Caco-2 (cell line): ENCODE data around the gene C16orf87. TPM values are rescaled to one million over a fixed set of nuclear protein-coding genes. Genes with fewer than 3 reads are reported as not detected.

ENCODE experiments used
- BruUV-seq: library from RNA; stranded (reverse); fragments of 400-500 nt; replicated peaks from 2 replicates; lab custom pipeline; 2021; lab: Mats Ljungman, UMichigan
- CTCF ChIA-PET: fragments of 300-600 bp; sonication (Branson Sonifier 250); formaldehyde crosslinking; loops from one replicate; lab custom pipeline; 2022; ENCODE audit warnings: antibody characterized with exemption; lab: Charles Lee
- POLR2A ChIA-PET: fragments of 300-600 bp; sonication (Branson Sonifier 250); formaldehyde crosslinking; loops from one replicate; lab custom pipeline; 2022; ENCODE audit warnings: antibody characterized with exemption; lab: Charles Lee
- DNase-seq, 2 experiments: peaks; one replicate each; pipeline versions ENCODE4 v3.0.0 to v3.0.0-alpha.2; 2020 to 2022
- H3K27me3 ChIP-seq: replicated peaks from 2 replicates; pipeline ENCODE4 v1.6.0; 2011; ENCODE audit warnings: low read length; ENCODE audit not compliant: control insufficient read depth, insufficient read depth
- H3K36me3 ChIP-seq: 2 replicates; pipeline ENCODE4 v1.5.1; 2011; ENCODE audit warnings: low read length; ENCODE audit not compliant: control insufficient read depth, insufficient read depth
- H3K4me1 ChIP-seq: fragments of 250-450 bp; sonication (Bioruptor Pico); 2 replicates; pipeline ENCODE4 v1.5.1; 2020; ENCODE audit warnings: mild to moderate bottlenecking
- H3K4me3 ChIP-seq: 2 replicates; pipeline ENCODE4 v1.5.1; 2011; ENCODE audit warnings: low read depth, mild to moderate bottlenecking, control low read depth, low read length
- H3K9me3 ChIP-seq: fragments of 250-450 bp; sonication (Bioruptor Pico); 2 replicates; pipeline ENCODE4 v1.5.1; 2020; ENCODE audit warnings: mild to moderate bottlenecking, moderate library complexity
- H3K27ac Mint-ChIP-seq: one replicate; pipeline ENCODE4 v1.8.0; 2022; ENCODE audit warnings: mixed read lengths; ENCODE audit not compliant: unreplicated experiment
- H3K27me3 Mint-ChIP-seq: one replicate; pipeline ENCODE4 v1.8.0; 2022; ENCODE audit warnings: mixed read lengths; ENCODE audit not compliant: insufficient read depth, unreplicated experiment
- H3K36me3 Mint-ChIP-seq: one replicate; pipeline ENCODE4 v1.8.0; 2022; ENCODE audit warnings: mild to moderate bottlenecking, mixed read lengths; ENCODE audit not compliant: insufficient read depth, unreplicated experiment
- H3K4me1 Mint-ChIP-seq: one replicate; pipeline ENCODE4 v1.8.0; 2022; ENCODE audit warnings: low read depth, mixed read lengths; ENCODE audit not compliant: unreplicated experiment
- H3K4me3 Mint-ChIP-seq: one replicate; pipeline ENCODE4 v1.8.0; 2022; ENCODE audit warnings: mild to moderate bottlenecking, moderate library complexity, mixed read lengths; ENCODE audit not compliant: unreplicated experiment
- H3K9me3 Mint-ChIP-seq: one replicate; pipeline ENCODE4 v1.8.0; 2022; ENCODE audit warnings: mixed read lengths; ENCODE audit not compliant: unreplicated experiment
- CTCF ChIP-seq, 2 experiments: fragments of 200-600 bp in 1 of 2; IDR thresholded peaks; 1 replicate in 1 of 2; 2 replicates in 1 of 2; pipeline versions ENCODE4 v1.5.1 to v1.8.0; 2011 to 2022; ENCODE audit warnings: antibody characterized with exemption in 1 of 2, control low read depth in 1 of 2, inconsistent platforms in 1 of 2, low read depth in 1 of 2, low read length in 1 of 2, mild to moderate bottlenecking in 1 of 2, moderate library complexity in 1 of 2; ENCODE audit not compliant: insufficient read depth in 1 of 2, severe bottlenecking in 1 of 2, unreplicated experiment in 1 of 2
- intact Hi-C: fragments of 100-400 bp; cut with micrococcal nuclease; formaldehyde crosslinking; loops from one replicate; pipeline ENCODE4 v1.10.0; 2022; ENCODE audit not compliant: unreplicated experiment
- total RNA-seq: library from RNA; stranded (reverse); gene quantifications from 2 replicates; pipeline ENCODE4 v1.2.3, GENCODE V29; 2022

The C16orf87 gene
- total RNA-seq, 1 experiment from 2014 or later: 12.1 TPM

GRCh38 chr16:46836534-46837530, 5.9 kb upstream of the C16orf87 start:
- Mint-ChIP-seq H3K9me3 (no peaks in the 10 kb centered on the region), H3K4me3 (no peak overlapping the region), H3K4me1 (no peaks in the 10 kb centered on the region), H3K27me3 (no peaks in the 10 kb centered on the region), H3K27ac (no peak overlapping the region), H3K36me3 (no peaks in the 10 kb centered on the region)
- no peak overlapping the region for H3K4me3 ChIP-seq
- no TSS peak for BruUV-seq
- TF ChIP-seq CTCF (IDR thresholded peaks at IDR 0.05; ENCODE audit: insufficient read depth in 1 of 2, low read depth in 1 of 2, low read length in 1 of 2, severe bottlenecking in 1 of 2, unreplicated experiment in 1 of 2): no peak
- intact Hi-C loops: no loop called here
- DNase-seq: no peak
- H3K9me3 ChIP-seq: no peaks in the 10 kb centered on the region
- H3K27me3 ChIP-seq: no peaks in the 10 kb centered on the region
- H3K36me3 ChIP-seq: no peaks in the 10 kb centered on the region
- H3K4me1 ChIP-seq: peaks cover 5% of the 10 kb centered on the region; the same call in 1 of the 2 replicates
- POLR2A ChIA-PET: no interaction called here
- CTCF ChIA-PET: no interaction called here

GRCh38 chr16:46833460-46833800, 2.5 kb upstream of the C16orf87 start:
- H3K4me3 Mint-ChIP-seq: no peak overlapping the region
- H3K27ac Mint-ChIP-seq: no peak overlapping the region
- ChIA-PET POLR2A (no interaction called here), CTCF (no interaction called here)
- intact Hi-C loops: no loop called here
- H3K36me3 Mint-ChIP-seq: peaks cover 8% of the 10 kb centered on the region
- H3K4me1 Mint-ChIP-seq: peaks cover 6% of the 10 kb centered on the region
- no peaks in the 10 kb centered on the region for H3K9me3 Mint-ChIP-seq
- Histone ChIP-seq H3K27me3 (no peaks in the 10 kb centered on the region), H3K4me3 (no peak overlapping the region), H3K4me1 (peaks cover 14% of the 10 kb centered on the region), H3K36me3 (no peaks in the 10 kb centered on the region), H3K9me3 (no peaks in the 10 kb centered on the region)
- no peak for DNase-seq
- H3K27me3 Mint-ChIP-seq: no peaks in the 10 kb centered on the region
- BruUV-seq: no TSS peak
- no peak for TF ChIP-seq CTCF (IDR thresholded peaks at IDR 0.05; ENCODE audit: insufficient read depth in 1 of 2, low read depth in 1 of 2, low read length in 1 of 2, severe bottlenecking in 1 of 2, unreplicated experiment in 1 of 2)

GRCh38 chr16:46832757-46833459, 1.9 kb upstream of the C16orf87 start:
- Mint-ChIP-seq H3K36me3 (peaks cover 8% of the 10 kb centered on the region), H3K9me3 (no peaks in the 10 kb centered on the region), H3K4me1 (peaks cover 6% of the 10 kb centered on the region), H3K27ac (no peak overlapping the region), H3K4me3 (no peak overlapping the region), H3K27me3 (no peaks in the 10 kb centered on the region)
- intact Hi-C loops: no loop called here
- CTCF ChIA-PET: interaction anchor here (0.8 kb wide), 1 partner anchor 308 kb away, joined by 5 read pairs; no protein-coding TSS in a partner anchor
- POLR2A ChIA-PET: no interaction called here
- BruUV-seq: no TSS peak
- no peaks in the 10 kb centered on the region for H3K36me3 ChIP-seq
- no peaks in the 10 kb centered on the region for H3K9me3 ChIP-seq
- peaks cover 17% of the 10 kb centered on the region for H3K4me1 ChIP-seq
- H3K4me3 ChIP-seq: no peak overlapping the region
- no peak for DNase-seq
- H3K27me3 ChIP-seq: no peaks in the 10 kb centered on the region
- TF ChIP-seq CTCF (IDR thresholded peaks at IDR 0.05; ENCODE audit: insufficient read depth in 1 of 2, low read depth in 1 of 2, low read length in 1 of 2, severe bottlenecking in 1 of 2, unreplicated experiment in 1 of 2): no peak
